GM21515 (cell line): ENCODE data around the gene TMC2.
"Not testable (repeated sequence)": the region's sequence is repeated elsewhere in the genome, so short reads cannot be mapped to it uniquely, and the experiment has no call there.

Source experiments
- ATAC-seq: cut with Tn5 transposase; IDR thresholded peaks from one replicate; pipeline ENCODE4 v1.9.1; 2021; ENCODE audit not compliant: unreplicated experiment

The TMC2 gene

DNA sequence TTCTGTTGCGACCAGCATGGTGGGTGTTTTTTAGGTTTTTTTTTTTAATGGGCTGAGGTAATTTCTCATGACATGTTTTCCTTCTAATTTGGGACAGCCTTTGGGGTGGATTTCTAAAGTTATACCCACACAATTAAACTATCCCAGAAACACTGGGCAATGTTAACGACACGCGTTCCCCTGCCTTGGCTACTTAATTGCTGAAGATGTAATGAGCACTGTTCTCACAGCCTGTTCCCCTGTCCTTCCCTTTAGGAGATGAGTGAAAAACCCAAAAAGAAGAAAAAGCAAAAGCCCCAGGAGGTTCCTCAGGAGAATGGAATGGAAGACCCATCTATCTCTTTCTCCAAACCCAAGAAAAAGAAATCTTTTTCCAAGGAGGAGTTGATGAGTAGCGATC lies 121.3 kb downstream of the TMC2 start:
- ATAC-seq = no peak

DNA sequence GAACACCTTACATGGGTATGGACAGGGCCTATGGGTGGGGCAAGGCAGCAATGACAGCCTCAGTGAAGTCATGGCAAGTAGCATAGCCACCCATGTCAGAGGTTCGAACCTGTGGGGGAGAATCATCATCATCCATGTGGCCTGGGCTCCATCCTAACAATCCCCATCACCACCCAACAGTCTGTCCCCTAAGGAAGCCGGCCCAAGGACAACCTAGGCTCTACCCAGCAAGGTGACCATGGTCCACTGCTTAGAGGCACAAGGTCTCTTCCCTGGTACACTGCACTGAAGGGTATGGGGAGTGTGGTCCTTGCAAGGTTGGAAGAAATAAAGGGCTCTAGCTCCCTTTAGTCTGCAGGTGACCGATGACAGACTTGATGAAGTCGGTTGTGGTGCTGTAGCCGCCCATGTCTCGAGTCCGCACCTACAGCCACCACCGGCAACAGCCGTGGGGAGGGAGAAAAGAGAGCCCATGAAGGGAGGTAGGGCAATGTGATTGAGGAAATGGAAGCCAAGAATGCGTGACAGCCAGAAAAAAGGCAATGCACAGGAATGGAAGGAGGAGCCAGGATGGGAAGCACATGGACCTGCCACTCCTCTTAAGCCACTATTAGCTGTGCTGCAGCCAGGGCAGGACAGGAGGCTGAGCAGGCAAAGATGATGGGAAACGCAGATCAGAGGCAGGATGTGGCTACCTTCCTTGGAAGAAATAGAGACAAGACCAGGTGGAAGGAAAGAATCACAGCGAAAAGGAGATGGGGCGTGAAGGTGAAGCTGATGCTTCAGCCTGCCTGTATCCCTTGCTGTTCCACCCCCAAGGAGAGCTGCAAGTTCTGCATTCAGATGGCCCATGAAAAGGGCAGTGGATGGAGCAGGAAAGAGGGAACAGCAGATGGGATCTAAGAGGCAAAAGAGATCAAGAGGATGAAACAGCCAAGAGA lies 122.3 kb downstream of the TMC2 start:
- no peak for ATAC-seq

DNA sequence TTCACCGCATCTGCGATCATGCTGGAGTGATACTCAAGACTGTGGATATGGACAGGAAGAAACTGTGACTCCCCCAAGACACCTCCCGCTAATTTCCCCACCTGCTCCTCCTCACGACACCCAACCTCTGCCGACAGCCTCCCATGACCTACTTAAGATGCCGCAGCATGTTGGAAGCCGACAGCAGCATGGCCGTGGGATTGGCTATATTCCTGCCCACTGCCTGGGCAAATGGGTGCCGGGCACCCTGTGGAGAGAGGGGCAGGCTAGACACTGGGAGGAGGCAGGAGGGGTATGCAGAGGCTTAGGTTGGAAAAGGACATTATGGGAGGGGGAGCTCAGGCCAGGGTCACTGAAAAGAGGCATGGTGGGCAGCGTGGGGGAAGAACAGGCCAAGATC lies 123.2 kb downstream of the TMC2 start:
- no peak for ATAC-seq

DNA sequence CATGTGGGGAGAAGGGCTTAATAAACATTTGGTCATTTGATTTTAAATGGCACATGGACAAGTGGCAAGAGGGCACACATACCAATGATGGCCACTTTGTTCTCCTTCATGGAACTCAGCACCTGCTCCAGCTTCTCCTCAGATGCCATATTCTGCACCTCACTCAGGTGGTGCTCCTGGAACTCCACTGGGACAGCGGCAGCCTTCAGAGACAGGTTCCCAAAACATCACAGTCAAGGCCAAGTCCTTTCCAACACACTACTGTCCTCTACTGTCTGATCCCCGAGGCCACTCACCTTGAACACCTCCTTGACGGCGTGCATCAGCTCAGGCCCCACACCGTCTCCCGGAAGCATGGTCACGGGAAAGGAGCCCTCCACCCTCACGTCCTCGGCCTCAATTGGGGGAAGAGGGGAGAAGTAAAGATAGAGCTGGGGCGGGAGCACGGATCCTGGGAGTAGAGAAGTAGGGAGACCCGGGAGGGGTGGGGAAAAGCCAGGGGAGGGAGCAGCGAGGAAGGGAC lies 127.1 kb downstream of the TMC2 start:
- peak; percentile 7 for ATAC-seq

DNA sequence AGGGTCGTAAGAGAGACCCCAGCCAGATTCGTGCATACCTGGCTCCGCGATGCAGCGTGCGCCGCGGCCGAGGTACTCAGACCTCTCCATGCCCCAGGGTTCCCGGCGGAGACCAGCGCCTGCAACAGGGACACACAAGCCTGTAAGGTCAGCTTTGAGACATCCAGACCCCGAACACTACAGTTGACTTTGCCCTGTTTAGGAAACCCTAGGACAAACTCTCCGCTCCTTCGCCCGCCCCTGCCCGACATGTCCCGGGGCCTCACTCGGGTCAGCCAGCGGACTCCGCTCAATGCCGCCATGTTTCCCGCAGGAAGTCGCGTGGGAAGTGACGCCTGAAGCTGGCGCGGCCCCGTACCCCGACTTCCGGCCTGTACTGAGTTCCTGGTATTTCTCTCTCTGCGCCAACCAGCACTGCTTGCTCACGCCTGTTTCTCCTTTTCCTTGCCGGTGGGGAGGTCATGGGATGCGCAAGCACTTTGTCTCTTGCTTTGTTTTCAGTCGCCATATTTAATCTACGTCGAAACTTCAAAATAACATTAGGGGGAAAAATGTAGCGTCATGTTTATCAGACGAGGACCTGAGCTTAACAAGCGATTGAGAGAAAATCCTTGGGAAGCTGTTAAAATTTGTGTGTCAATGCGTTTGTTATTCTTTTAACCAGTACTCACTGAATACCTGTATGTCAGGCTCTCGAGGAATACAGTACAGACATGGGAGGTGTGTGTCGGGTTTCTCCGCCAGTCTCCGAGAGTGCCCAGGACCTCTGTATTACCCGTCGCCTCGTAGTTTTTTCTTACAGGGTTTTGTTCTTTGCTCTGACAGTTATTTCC lies 127.7 kb downstream of the TMC2 start, which contains the start of gene IDH3B:
IDH3B (minus strand) TSS at position 330 of the 833 bp plus-strand sequence; CDS start at position 302, 28 bp downstream.
- ATAC-seq = peak; percentile 71

DNA sequence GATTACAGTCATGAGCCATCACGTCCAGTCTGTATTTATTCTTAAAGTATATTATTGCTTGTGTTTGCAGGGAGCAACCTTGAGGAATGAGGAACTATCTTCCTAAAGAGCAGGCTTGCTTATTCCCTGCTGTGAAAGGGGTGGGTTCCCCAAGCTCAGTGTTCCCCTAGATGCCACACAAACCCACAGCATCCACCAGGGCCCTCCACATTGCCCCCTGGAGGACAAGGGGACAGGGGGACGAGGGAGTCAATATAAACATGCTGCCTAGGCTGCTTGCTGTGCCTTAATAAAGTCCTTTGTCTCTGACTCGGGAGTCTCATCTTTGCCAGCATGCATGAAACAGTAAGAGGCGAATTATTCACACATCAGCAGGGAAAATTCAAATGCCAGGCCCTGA lies 135.6 kb downstream of the TMC2 start:
- ATAC-seq = no peak

DNA sequence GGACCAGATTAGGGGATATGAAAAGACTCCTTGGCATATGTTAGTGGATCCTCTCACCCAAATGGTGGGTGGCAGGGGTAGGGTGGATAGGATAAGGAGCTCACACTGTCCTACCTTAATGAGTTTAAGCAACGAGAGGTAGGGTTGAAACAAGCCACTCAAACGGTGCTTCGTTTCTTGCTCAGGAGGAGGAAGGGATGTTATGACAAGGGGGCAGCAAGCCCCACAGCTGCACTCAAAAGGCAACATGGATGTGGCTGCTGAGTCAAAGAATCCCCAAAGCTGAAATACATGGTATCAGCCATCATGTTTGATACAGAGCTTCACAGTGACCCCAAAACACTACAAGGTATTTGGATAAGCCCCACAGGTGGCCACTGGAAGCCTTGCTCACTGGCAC lies 136.1 kb downstream of the TMC2 start:
- no peak for ATAC-seq

DNA sequence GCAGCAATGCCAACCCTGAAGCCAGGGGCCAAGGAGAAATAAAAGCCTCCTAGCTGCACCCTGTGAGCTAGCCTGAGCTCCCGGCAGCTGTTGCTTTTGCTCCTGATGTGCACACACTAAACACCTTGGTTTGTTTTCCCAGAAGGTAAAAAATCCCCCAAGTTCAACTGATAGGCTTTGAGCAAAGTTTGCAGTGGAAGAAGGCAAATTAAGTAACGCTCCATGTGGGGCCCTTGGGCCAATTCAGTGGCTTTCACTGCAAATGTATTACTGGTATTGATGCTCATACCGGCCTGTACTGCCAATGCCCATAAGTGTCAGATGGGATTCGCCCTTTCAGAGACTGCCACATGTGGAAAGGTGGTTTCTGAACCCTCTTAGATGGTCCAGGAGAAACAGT lies 137.1 kb downstream of the TMC2 start:
- ATAC-seq = no peak

DNA sequence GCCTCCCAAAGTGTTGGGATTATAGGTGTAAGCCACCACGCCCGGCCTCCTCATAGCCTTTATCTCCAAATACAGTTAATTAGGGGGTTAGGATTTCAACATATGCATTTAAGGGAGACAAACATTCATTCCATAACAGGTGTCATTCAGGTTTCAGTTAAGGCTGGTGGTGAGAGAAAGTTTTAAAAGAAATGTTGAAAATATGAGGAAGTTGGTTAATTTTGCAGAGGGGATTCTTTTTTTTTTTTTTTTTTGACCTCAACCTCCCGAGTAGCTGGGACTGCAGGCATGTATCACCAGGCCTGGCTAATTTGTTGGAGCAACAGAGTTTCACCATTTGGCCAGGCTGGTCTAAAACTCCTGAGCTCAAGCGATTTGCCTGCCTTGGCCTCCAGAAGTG lies 143.7 kb downstream of the TMC2 start:
- ATAC-seq = no peak

DNA sequence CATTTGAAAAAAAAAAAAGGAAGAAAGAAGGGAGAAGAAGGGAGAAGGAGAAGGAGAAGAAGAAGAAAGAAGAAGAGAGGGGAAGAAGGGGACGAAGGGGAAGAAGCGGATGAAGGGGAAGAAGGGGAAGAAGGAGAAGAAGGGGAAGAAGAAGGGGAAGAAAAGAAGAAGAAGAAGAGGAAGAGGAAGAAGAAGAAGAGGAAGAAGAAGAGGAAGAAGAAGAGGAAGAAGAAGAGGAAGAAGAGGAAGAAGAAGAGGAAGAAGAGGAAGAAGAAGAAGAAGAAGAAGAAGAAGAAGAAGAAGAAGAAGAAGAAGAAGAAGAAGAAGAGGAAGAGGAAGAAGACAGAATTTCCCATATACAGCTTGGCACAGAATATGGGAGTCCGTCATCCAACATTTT lies 145.7 kb downstream of the TMC2 start:
- ATAC-seq = not testable (repeated sequence)

DNA sequence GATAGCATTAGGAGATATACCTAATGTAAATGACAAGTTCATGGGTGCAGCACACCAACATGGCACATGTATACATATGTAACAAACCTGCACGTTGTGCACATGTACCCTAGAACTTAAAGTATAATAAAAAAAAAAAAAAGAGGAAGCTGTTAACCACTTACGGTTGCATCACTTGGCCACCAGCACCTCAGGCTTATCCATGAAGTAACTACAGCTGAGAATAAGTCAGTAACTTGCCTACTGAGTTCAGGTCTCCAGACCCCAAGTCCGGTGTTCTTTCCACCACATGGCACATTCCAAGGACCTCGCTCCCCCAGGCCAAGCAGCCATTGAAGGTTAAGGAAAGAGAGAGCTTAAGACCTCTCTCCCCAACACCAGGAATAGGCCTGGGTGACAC lies 148.4 kb downstream of the TMC2 start:
- ATAC-seq = not testable (repeated sequence)

DNA sequence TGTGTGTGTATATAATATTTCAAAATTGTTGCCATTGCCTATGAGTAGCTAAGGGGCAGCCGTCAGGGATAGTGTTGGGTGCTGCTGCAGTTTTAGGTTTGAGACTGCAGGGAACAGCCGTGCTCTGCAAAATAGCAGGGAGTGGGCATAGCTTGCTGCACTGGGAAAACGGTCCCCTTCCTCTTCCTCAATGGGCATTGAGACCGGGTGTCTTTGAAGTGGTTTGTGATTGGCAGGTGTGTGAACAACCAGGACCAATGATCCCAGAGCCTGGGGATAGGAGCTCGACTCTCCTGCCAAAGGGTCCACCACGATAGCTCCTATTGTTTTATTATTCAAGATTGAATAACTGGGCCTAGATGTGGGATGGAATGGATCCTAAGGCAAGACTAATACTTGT lies 151.1 kb downstream of the TMC2 start:
- no peak for ATAC-seq

DNA sequence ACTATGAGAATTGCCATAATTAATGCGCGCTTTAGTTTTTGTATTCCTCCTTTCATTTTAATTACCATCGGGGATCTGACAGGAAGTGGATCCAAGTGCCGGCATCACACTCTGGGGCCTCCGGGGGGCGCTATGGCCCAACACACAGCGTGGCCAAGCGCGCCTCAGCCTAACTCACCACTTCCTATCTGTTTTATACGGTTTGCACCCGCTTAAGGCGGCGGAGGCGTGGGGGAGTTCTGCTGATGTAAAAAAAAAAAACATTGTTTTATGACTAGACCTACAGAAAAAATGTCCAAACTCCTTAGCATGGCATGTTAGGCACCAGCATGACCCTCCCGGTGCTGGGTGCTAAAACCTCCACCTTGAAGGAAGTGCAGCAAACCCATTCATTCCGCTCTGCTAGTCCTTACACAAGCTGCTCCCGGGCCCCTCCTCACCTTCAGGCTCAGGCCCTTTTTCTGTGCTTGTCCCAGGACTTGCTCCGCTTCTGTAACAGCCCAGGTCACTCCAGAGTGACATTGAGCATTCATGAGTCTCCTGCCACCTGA lies 151.7 kb downstream of the TMC2 start:
- no peak for ATAC-seq

DNA sequence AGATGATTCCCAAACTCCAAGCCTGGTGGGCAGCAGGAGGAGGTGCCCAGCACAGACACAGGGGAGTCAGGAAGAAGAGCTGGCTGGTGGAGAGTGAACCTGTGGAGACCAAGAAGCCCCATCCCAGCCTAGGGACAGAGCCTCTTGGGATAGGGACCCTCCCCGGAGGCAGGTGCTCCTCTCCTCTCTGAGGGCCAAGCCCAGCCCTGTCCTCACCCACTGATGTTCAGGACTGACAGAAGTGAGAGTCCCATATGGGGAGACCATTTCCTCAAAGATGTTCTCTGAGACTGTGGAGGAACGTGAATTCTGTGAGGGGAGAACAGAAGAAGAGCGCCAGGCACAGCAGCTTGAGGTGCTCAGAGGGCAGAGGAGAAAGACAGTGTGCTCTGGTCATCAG lies 153.8 kb downstream of the TMC2 start:
- no peak for ATAC-seq

DNA sequence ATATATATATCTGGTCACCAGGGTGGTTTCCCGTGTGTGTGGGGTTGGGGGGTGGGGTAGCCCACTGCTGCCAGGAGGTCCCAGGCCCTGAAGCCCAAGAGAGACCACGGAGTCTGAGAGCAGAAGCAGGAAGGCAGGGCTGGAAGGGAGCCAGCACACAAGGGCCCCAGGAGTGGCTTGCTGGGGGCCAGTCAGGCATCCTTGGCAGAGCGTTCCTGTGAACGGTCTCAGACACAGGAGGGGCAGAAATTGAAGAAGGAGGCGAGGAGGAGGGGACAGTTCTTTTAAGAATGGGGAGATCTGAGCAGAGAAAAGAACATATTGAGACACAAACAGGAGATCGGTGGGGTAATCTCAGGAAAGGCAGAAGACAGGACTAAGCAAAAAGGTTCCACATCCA lies 154.3 kb downstream of the TMC2 start:
- ATAC-seq = no peak

DNA sequence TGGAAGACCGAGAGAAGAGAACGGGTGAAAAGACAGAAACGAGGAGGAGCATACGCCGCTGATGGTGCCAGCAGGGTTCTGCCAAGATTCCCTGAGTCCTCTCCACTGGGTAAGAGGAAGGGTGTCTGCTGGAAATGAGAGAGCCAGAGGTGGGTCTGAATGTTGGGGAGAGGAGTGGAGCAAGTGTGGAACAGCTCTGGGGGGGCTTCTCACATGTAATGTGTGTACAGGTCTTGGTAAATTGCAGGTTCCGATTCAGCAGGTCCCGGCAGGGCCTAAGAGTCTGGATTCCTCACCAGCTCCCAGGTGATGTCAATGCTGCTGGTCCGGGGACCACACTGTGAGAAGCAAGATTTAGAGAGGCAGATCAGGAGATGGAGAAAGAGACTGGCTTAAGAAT lies 154.8 kb downstream of the TMC2 start:
- ATAC-seq = no peak
